GM12878 (cell line): Measurements from ENCODE around the gene HOMER2. TPM values are rescaled to one million over a fixed set of nuclear protein-coding genes. Genes with fewer than 3 reads are reported as not detected.
"Not testable (repeated sequence)": the region's sequence is repeated elsewhere in the genome, so short reads cannot be mapped to it uniquely, and the experiment has no call there.

ENCODE experiments used
- ATAC-seq: fragments of 200-7000 bp; cut with Tn5 transposase; 3 replicates; pipeline ENCODE4 v1.9.1; 2020; ENCODE audit warnings: mild to moderate bottlenecking, moderate library complexity
- BruUV-seq: library from RNA; stranded (reverse); fragments of 400-500 nt; replicated peaks from 2 replicates; lab custom pipeline; 2021; lab: Mats Ljungman, UMichigan
- CTCF ChIA-PET: fragments of 300-600 bp; sonication (Branson Sonifier 250); formaldehyde crosslinking; extraction: SDS; loops from one replicate; lab custom pipeline; 2021; ENCODE audit warnings: inconsistent platforms; lab: Yijun Ruan, JAX
- POLR2A ChIA-PET: fragments of 350-600 bp; formaldehyde crosslinking; extraction: SDS; loops from one replicate; lab custom pipeline; 2021; ENCODE audit warnings: inconsistent platforms; lab: Charles Lee
- RAD21 ChIA-PET: fragments of 300-600 bp; sonication (Branson Sonifier 250); formaldehyde crosslinking; loops from one replicate; lab custom pipeline; 2023; ENCODE audit warnings: antibody characterized with exemption; ENCODE audit not compliant: unreplicated experiment; lab: Charles Lee
- SMC1A ChIA-PET: fragments of 300-600 bp; sonication (Branson Sonifier 250); formaldehyde crosslinking; loops from one replicate; lab custom pipeline; 2023; ENCODE audit not compliant: unreplicated experiment, uncharacterized antibody; lab: Charles Lee
- DNase-seq: peaks from one replicate; pipeline ENCODE4 v3.0.0-alpha.2; 2011; ENCODE audit warnings: low read depth, low spot score
- FAIRE-seq: peaks from 3 replicates; lab custom pipeline; 2011; peaks lifted over from hg19 to GRCh38; lab: Jason Lieb, UNC
- H2AFZ ChIP-seq: 2 replicates; pipeline ENCODE4 v1.6.0; 2011; ENCODE audit warnings: low read depth, low read length, control low read depth; ENCODE audit not compliant: control insufficient read depth
- H3K27ac ChIP-seq: 2 replicates; pipeline ENCODE4 v1.5.1; 2011; ENCODE audit warnings: control low read depth; ENCODE audit not compliant: control insufficient read depth, insufficient read depth
- H3K27me3 ChIP-seq, 2 experiments: replicated peaks in 1 of 2; 2 replicates each; pipeline versions ENCODE4 v1.6.0 to v1.6.1; 2011; ENCODE audit warnings: low read length in 1 of 2; ENCODE audit not compliant: control insufficient read depth in 2 of 2, insufficient read depth in 2 of 2
- H3K36me3 ChIP-seq, 2 experiments: 2 replicates each; pipeline ENCODE4 v1.5.1; 2011; ENCODE audit warnings: low read length in 1 of 2; ENCODE audit not compliant: control insufficient read depth in 2 of 2, insufficient read depth in 2 of 2
- H3K4me1 ChIP-seq: 2 replicates; pipeline ENCODE4 v1.6.1; 2011; ENCODE audit warnings: mild to moderate bottlenecking, low read length, moderate library complexity, mixed read lengths; ENCODE audit not compliant: control insufficient read depth, insufficient read depth
- H3K4me2 ChIP-seq: 2 replicates; pipeline ENCODE4 v1.6.0; 2011; ENCODE audit warnings: control low read depth; ENCODE audit not compliant: control insufficient read depth, insufficient read depth
- H3K4me3 ChIP-seq: fragments of 200-600 bp; sonication (generic); 2 replicates; pipeline ENCODE4 v1.5.1; 2016
- H3K79me2 ChIP-seq: 2 replicates; pipeline ENCODE4 v1.6.0; 2011; ENCODE audit warnings: low read length; ENCODE audit not compliant: control insufficient read depth, insufficient read depth
- H3K9ac ChIP-seq: 2 replicates; pipeline ENCODE4 v1.8.0; 2011; ENCODE audit warnings: low read length, control low read depth, mixed read lengths; ENCODE audit not compliant: control insufficient read depth, insufficient read depth
- H3K9me3 ChIP-seq: replicated peaks from 3 replicates; pipeline ENCODE4 v1.5.1; 2011; ENCODE audit warnings: mild to moderate bottlenecking, low read length; ENCODE audit not compliant: control insufficient read depth, insufficient read depth
- H4K20me1 ChIP-seq: 2 replicates; pipeline ENCODE4 v1.6.0; 2011; ENCODE audit not compliant: control insufficient read depth, insufficient read depth
- WGBS: methylation state at CpG from one replicate; pipeline ENCODE4 v1.1.6; 2016; ENCODE audit warnings: low lambda C conversion rate; ENCODE audit not compliant: insufficient replicate concordance, insufficient coverage; ENCODE audit errors: missing lambda C conversion rate; 5-methylcytosine and 5-hydroxymethylcytosine counted together
- in situ Hi-C: fragments of 300-500 bp; cut with MboI; formaldehyde crosslinking; loops from 9 replicates; pipeline ENCODE4 v1.14.3; 2018; ENCODE audit warnings: mixed read lengths
- intact Hi-C: fragments of 100-400 bp; cut with micrococcal nuclease; formaldehyde crosslinking; loops from one replicate; pipeline ENCODE4 v1.14.2; 2022; ENCODE audit not compliant: unreplicated experiment
- polyA plus RNA-seq, 11 experiments: library from polyadenylated mRNA; depleted of rRNA in 4 of 11; unstranded in 6 of 11; stranded (reverse) in 5 of 11; fragments of >200 nt; fragmentation: Nextera tagmentation in 4 of 11; fragmentation: Illumina TruSeq in 1 of 11; extraction: Ambion mirVana in 4 of 11; extraction: Trizol in 1 of 11; gene quantifications; 1 replicate in 1 of 11; 2 replicates in 10 of 11; pipeline versions ENCODE4 v1.2.1 to v1.2.3, GENCODE V29; 2011 to 2016; ENCODE audit warnings: inconsistent platforms in 2 of 11, missing spikeins in 2 of 11, low read depth in 1 of 11
- total RNA-seq, 4 experiments: library from RNA; depleted of rRNA in 3 of 4; stranded (reverse); fragments of >200 nt in 3 of 4; fragmentation: Illumina TruSeq in 1 of 4; extraction: Trizol in 1 of 4; gene quantifications; 2 replicates each; pipeline versions ENCODE4 v1.2.1 to v1.2.3, GENCODE V29; 2013 to 2021

Gene HOMER2
- total and polyA plus RNA-seq, 10 of the 15 experiments (the other 5 are each of a cell fraction or from before 2014, with no cell fraction given), result 0.60 to 5.0 (median 1.8) TPM

DNA sequence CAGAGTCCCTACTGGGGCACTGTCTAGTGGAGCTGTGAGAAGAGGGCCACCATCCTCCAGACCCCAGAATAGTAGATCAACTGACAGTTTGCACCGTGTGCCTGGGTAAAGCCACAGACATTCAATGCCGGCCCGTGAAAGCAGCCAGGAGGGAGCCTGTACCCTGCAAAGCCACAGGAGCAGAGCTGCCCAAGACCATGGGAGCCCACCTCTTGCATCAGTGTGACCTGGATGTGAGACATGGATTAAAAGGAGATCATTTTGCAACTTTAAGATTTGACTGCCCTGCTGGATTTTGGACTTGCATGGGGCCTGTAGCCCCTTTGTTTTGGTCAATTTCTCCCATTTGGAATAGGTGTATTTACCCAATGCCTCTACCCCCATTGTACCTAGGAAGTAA lies 86.5 kb downstream of the HOMER2 start:
- DNase-seq, RAD21 ChIA-PET, H3K9me3 ChIP-seq, SMC1A ChIA-PET, H3K9ac ChIP-seq, H3K4me3 ChIP-seq, H3K27ac ChIP-seq, BruUV-seq, POLR2A ChIA-PET, H3K4me2 ChIP-seq, FAIRE-seq, H4K20me1 ChIP-seq, H2AFZ ChIP-seq, in situ Hi-C loops, H3K4me1 ChIP-seq, intact Hi-C loops, ATAC-seq, H3K27me3 ChIP-seq, H3K79me2 ChIP-seq, H3K36me3 ChIP-seq: not testable (repeated sequence)
- 52% methylated on average over 3 of the region's 3 CpGs for WGBS
- CTCF ChIA-PET, result interaction anchor here (1.0 to 1.2 kb wide), 2 partner anchors 11 to 17 kb away, joined by 3 to 4 read pairs; no protein-coding TSS in a partner anchor

DNA sequence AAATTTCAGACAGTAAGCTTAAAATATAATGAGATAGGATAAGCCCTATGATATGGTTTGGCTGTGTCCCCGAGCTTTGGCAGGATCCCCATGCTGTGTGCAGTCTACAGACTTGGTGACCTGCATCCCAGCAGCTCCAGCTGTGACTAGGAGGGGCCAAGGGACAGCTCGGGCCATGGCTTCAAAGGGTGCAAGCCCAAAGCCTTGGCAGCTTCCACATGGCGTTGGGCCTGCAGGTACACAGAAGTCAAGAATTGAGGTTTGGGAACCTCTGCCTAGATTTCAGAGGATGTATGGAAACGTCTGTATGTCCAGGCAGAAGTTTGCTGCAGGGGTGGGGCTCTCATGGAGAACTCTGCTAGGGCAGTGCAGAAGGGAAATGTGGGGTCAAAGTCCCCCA lies 86.9 kb downstream of the HOMER2 start:
- H2AFZ ChIP-seq, H3K79me2 ChIP-seq, H3K27ac ChIP-seq, FAIRE-seq, H3K27me3 ChIP-seq, RAD21 ChIA-PET, H3K9ac ChIP-seq, H3K4me1 ChIP-seq, in situ Hi-C loops, H3K36me3 ChIP-seq, BruUV-seq, SMC1A ChIA-PET, H3K4me3 ChIP-seq, H4K20me1 ChIP-seq, H3K9me3 ChIP-seq, ATAC-seq, H3K4me2 ChIP-seq, intact Hi-C loops, DNase-seq: not testable (repeated sequence)
- whole genome bisulfite sequencing, result 6% methylated on average over 4 of the region's 4 CpGs
- ChIA-PET POLR2A (interaction anchor here (0.6 kb wide), 1 partner anchor 154 kb away, joined by 6 read pairs; no protein-coding TSS in a partner anchor), CTCF (interaction anchor here (0.6 to 1.2 kb wide), 3 partner anchors 12 to 335 kb away, joined by 3 to 4 read pairs (median 3); no protein-coding TSS in a partner anchor)
